AG09319 (cell line): Measurements from ENCODE around the gene CDIP1.
A peak's percentile ranks its signal among the peaks of the same experiment; 100 is the strongest.

Experiments used
- DNase-seq: peaks from one replicate; pipeline ENCODE4 v3.0.0-alpha.2; 2010; ENCODE audit warnings: low read depth; ENCODE audit errors: extremely low read depth
- CTCF ChIP-seq: IDR thresholded peaks from 2 replicates; pipeline ENCODE4 v1.5.1; 2011; ENCODE audit warnings: low read depth, mild to moderate bottlenecking, inconsistent platforms, low read length, moderate library complexity

CDIP1 gene

GRCh38 chr16:4488499-4488967 lies 50.0 kb downstream of the CDIP1 start:
- no peak for TF ChIP-seq CTCF
- DNase-seq, result no peak

GRCh38 chr16:4487955-4488498 lies 50.5 kb downstream of the CDIP1 start:
- no peak for TF ChIP-seq CTCF
- no peak for DNase-seq

GRCh38 chr16:4486126-4486893 lies 52.3 kb downstream of the CDIP1 start:
- DNase-seq, result no peak
- TF ChIP-seq CTCF, result no peak

- DNase-seq, result no peak
- no peak for TF ChIP-seq CTCF
Observed at GRCh38 chr16:4481963-4482362, 56.6 kb downstream of the CDIP1 start.

GRCh38 chr16:4481526-4481925 lies 57.0 kb downstream of the CDIP1 start:
- TF ChIP-seq CTCF, result no peak
- no peak for DNase-seq

GRCh38 chr16:4477966-4478365 lies 60.6 kb downstream of the CDIP1 start:
- DNase-seq, result no peak
- peak; percentile 13 for TF ChIP-seq CTCF
